A673 (cell line): ENCODE data around the gene MUSK. TPM values are rescaled to one million over a fixed set of nuclear protein-coding genes. Genes with fewer than 3 reads are reported as not detected.

Source experiments
- BruUV-seq: library from RNA; stranded (reverse); fragments of 400-500 nt; replicated peaks from 2 replicates; lab custom pipeline; 2021; lab: Mats Ljungman, UMichigan
- CTCF ChIA-PET: fragments of 300-600 bp; sonication (Branson Sonifier 250); formaldehyde crosslinking; loops from one replicate; lab custom pipeline; 2022; ENCODE audit warnings: antibody characterized with exemption; lab: Charles Lee
- POLR2A ChIA-PET: fragments of 300-600 bp; sonication (Branson Sonifier 250); formaldehyde crosslinking; loops from one replicate; lab custom pipeline; 2022; ENCODE audit warnings: antibody characterized with exemption; ENCODE audit not compliant: low non-redundant PET; lab: Charles Lee
- DNase-seq: peaks from one replicate; pipeline ENCODE4 v3.0.0-alpha.2; 2015; ENCODE audit warnings: low spot score
- H3K27ac ChIP-seq: fragments of 200-600 bp; sonication (generic); 2 replicates; pipeline ENCODE4 v1.5.1; 2016; ENCODE audit warnings: mixed run types, low read depth, mild to moderate bottlenecking, mixed read lengths, antibody characterized with exemption, low read length; ENCODE audit not compliant: poor library complexity, severe bottlenecking
- H3K27me3 ChIP-seq: fragments of 200-600 bp; sonication (generic); replicated peaks from 2 replicates; pipeline ENCODE4 v1.6.1; 2017; ENCODE audit warnings: mixed run types, low read depth, mild to moderate bottlenecking, mixed read lengths, antibody characterized with exemption, low read length; ENCODE audit not compliant: insufficient read depth, poor library complexity
- H3K36me3 ChIP-seq: fragments of 200-600 bp; sonication (generic); 2 replicates; pipeline ENCODE4 v1.6.1; 2016; ENCODE audit warnings: mixed run types, mild to moderate bottlenecking, mixed read lengths, antibody characterized with exemption, low read length; ENCODE audit not compliant: insufficient read depth, poor library complexity, severe bottlenecking
- H3K4me1 ChIP-seq: fragments of 200-600 bp; sonication (generic); 2 replicates; pipeline ENCODE4 v1.6.1; 2017; ENCODE audit warnings: mixed run types, mild to moderate bottlenecking, mixed read lengths, antibody characterized with exemption, low read length; ENCODE audit not compliant: insufficient read depth, poor library complexity, severe bottlenecking
- H3K4me3 ChIP-seq: fragments of 200-600 bp; sonication (generic); 2 replicates; pipeline ENCODE4 v1.5.1; 2016; ENCODE audit warnings: low read depth, mixed run types, mild to moderate bottlenecking, mixed read lengths, low read length; ENCODE audit not compliant: poor library complexity, severe bottlenecking
- H3K9me3 ChIP-seq: fragments of 200-600 bp; sonication (generic); 2 replicates; pipeline ENCODE4 v1.6.1; 2016; ENCODE audit warnings: mixed run types, low read depth, mild to moderate bottlenecking, mixed read lengths, antibody characterized with exemption, low read length; ENCODE audit not compliant: poor library complexity, severe bottlenecking
- CTCF ChIP-seq: fragments of 300-800, 200-600 bp; sonication (generic); conservative IDR thresholded peaks from 2 replicates; pipeline ENCODE4 v1.5.1; 2017; ENCODE audit warnings: low read depth, mild to moderate bottlenecking, antibody characterized with exemption, low read length, moderate library complexity, mixed read lengths
- EZH2 ChIP-seq: fragments of 200-600 bp; sonication (generic); IDR thresholded peaks from 2 replicates; pipeline ENCODE4 v1.6.1; 2017; ENCODE audit warnings: borderline replicate concordance, low read depth, mild to moderate bottlenecking, mixed read lengths, antibody characterized with exemption, low read length; ENCODE audit not compliant: poor library complexity, severe bottlenecking
- intact Hi-C: fragments of 100-400 bp; cut with micrococcal nuclease; formaldehyde crosslinking; loops from one replicate; pipeline ENCODE4 v1.10.0; 2022; ENCODE audit not compliant: unreplicated experiment
- total RNA-seq: library from RNA; stranded (reverse); gene quantifications from 2 replicates; pipeline ENCODE4 v1.2.3, GENCODE V29; 2021

The MUSK gene
- total RNA-seq, 1 experiment from 2014 or later: not detected

- DNase-seq: no peak
- CTCF ChIA-PET: no interaction called here
- TF ChIP-seq CTCF: no peak
- TF ChIP-seq EZH2: no peak
- no TSS peak for BruUV-seq
- intact Hi-C loops: no loop called here
- H3K9me3 ChIP-seq: no peaks in the 10 kb centered on the region
- no peaks in the 10 kb centered on the region for H3K27me3 ChIP-seq
- no peaks in the 10 kb centered on the region for H3K36me3 ChIP-seq
- peaks cover 5% of the 10 kb centered on the region for H3K4me1 ChIP-seq
- H3K27ac ChIP-seq: no peak overlapping the region
- H3K4me3 ChIP-seq: no peak overlapping the region
- POLR2A ChIA-PET: no interaction called here
These were observed 70.4 kb downstream of the MUSK start for GRCh38 chr9:110738982-110739381.

GRCh38 chr9:110742741-110743371 is 74.3 kb downstream of the MUSK start:
- H3K4me1 ChIP-seq: peaks cover 9% of the 10 kb centered on the region
- CTCF ChIA-PET: no interaction called here
- BruUV-seq: no TSS peak
- intact Hi-C loops: no loop called here
- no peak overlapping the region for H3K27ac ChIP-seq
- DNase-seq: peak; percentile 30
- no peak overlapping the region for H3K4me3 ChIP-seq
- POLR2A ChIA-PET: no interaction called here
- TF ChIP-seq EZH2 (no peak), CTCF (no peak)
- no peaks in the 10 kb centered on the region for H3K9me3 ChIP-seq
- H3K27me3 ChIP-seq: no peaks in the 10 kb centered on the region
- no peaks in the 10 kb centered on the region for H3K36me3 ChIP-seq

- H3K27ac ChIP-seq: no peak overlapping the region
- TF ChIP-seq CTCF (no peak), EZH2 (no peak)
- DNase-seq: peak; percentile 72
- intact Hi-C loops: no loop called here
- no peak overlapping the region for H3K4me3 ChIP-seq
- ChIA-PET CTCF (no interaction called here), POLR2A (no interaction called here)
- H3K27me3 ChIP-seq: no peaks in the 10 kb centered on the region
- no TSS peak for BruUV-seq
- H3K9me3 ChIP-seq: no peaks in the 10 kb centered on the region
- no peaks in the 10 kb centered on the region for H3K36me3 ChIP-seq
- peaks cover 9% of the 10 kb centered on the region for H3K4me1 ChIP-seq
These were observed 76.3 kb downstream of the MUSK start for GRCh38 chr9:110744715-110745384.
